K562 (cell line): ENCODE results near the gene CALM3. TPM values are rescaled to one million over a fixed set of nuclear protein-coding genes. Genes with fewer than 3 reads are reported as not detected.

Source experiments
- ATAC-seq: fragments of 200-7000 bp; cut with Tn5 transposase; 3 replicates; pipeline ENCODE4 v1.9.1; 2020; ENCODE audit warnings: moderate library complexity
- BruUV-seq: library from RNA; stranded (reverse); fragments of 400-500 nt; replicated peaks from 2 replicates; lab custom pipeline; 2021; lab: Mats Ljungman, UMichigan
- CTCF ChIA-PET: fragments of 300-600 bp; formaldehyde crosslinking; extraction: SDS; loops from one replicate; lab custom pipeline; 2021; ENCODE audit warnings: low intra/inter-chr PET ratio; lab: Yijun Ruan, JAX
- POLR2A ChIA-PET: fragments of 300-600, 350-650 bp; sonication (Branson Sonifier 250); formaldehyde crosslinking; extraction: SDS; loops from one replicate; lab custom pipeline; 2021; ENCODE audit warnings: antibody characterized with exemption, inconsistent platforms; lab: Yijun Ruan, JAX
- DNase-seq, 4 experiments: peaks; one replicate each; pipeline versions ENCODE4 v3.0.0 to v3.0.0-alpha.2; 2011 to 2018; ENCODE audit warnings: low spot score in 3 of 4, mixed read lengths in 3 of 4; ENCODE audit errors: extremely low read depth in 1 of 4
- FAIRE-seq: peaks from 2 replicates; lab custom pipeline; 2011; peaks lifted over from hg19 to GRCh38; lab: Jason Lieb, UNC
- H2AFZ ChIP-seq: 2 replicates; pipeline ENCODE4 v1.6.0; 2011; ENCODE audit warnings: low read depth, low read length, control low read depth, inconsistent platforms
- H3K27ac ChIP-seq: fragments of 200-600 bp; 3 replicates; pipeline ENCODE4 v1.8.0; 2011; ENCODE audit warnings: low read depth, mild to moderate bottlenecking, control low read depth, inconsistent platforms, low read length, moderate library complexity, mixed read lengths; ENCODE audit errors: extremely low read depth
- H3K27me3 ChIP-seq, 2 experiments: fragments of 300-600 bp in 1 of 2; 2 replicates in 1 of 2; 3 replicates in 1 of 2; pipeline versions ENCODE4 v1.6.0 to v1.8.0; 2011; ENCODE audit warnings: inconsistent platforms in 2 of 2, low read length in 2 of 2, mild to moderate bottlenecking in 1 of 2, mixed read lengths in 1 of 2, moderate library complexity in 1 of 2; ENCODE audit not compliant: control insufficient read depth in 2 of 2, insufficient read depth in 2 of 2
- H3K36me3 ChIP-seq: fragments of 300-600 bp; 3 replicates; pipeline ENCODE4 v1.8.0; 2011; ENCODE audit warnings: mild to moderate bottlenecking, low read length, inconsistent platforms; ENCODE audit not compliant: control insufficient read depth, insufficient read depth
- H3K4me1 ChIP-seq, 2 experiments: fragments of 200-600 bp in 1 of 2; replicated peaks in 1 of 2; 2 replicates in 1 of 2; 3 replicates in 1 of 2; pipeline versions ENCODE4 v1.5.1 to v1.8.0; 2011; ENCODE audit warnings: inconsistent platforms in 2 of 2, low read length in 2 of 2, mild to moderate bottlenecking in 1 of 2, mixed read lengths in 1 of 2, moderate library complexity in 1 of 2; ENCODE audit not compliant: control insufficient read depth in 2 of 2, insufficient read depth in 2 of 2
- H3K4me2 ChIP-seq: 2 replicates; pipeline ENCODE4 v1.6.1; 2011; ENCODE audit warnings: low read length, control low read depth, inconsistent platforms, mixed read lengths; ENCODE audit not compliant: insufficient read depth
- H3K4me3 ChIP-seq: fragments of 200-600 bp; sonication (generic), shearing (Covaris generic); 2 replicates; pipeline ENCODE4 v1.5.1; 2016; ENCODE audit warnings: control low read depth, inconsistent platforms
- H3K79me2 ChIP-seq: fragments of 200-600 bp; 3 replicates; pipeline ENCODE4 v1.8.0; 2011; ENCODE audit warnings: low read length, inconsistent platforms; ENCODE audit not compliant: control insufficient read depth, insufficient read depth
- H3K9ac ChIP-seq, 2 experiments: 2 replicates each; pipeline versions ENCODE4 v1.6.0 to v1.6.1; 2011; ENCODE audit warnings: low read depth in 2 of 2, low read length in 2 of 2, control low read depth in 1 of 2, inconsistent platforms in 1 of 2, mild to moderate bottlenecking in 1 of 2, mixed read lengths in 1 of 2; ENCODE audit not compliant: insufficient read depth in 1 of 2
- H3K9me1 ChIP-seq: one replicate; pipeline ENCODE4 v1.6.0; 2011; ENCODE audit warnings: inconsistent platforms, mild to moderate bottlenecking, low read length, moderate library complexity; ENCODE audit not compliant: control insufficient read depth, insufficient read depth
- H3K9me3 ChIP-seq: replicated peaks from 2 replicates; pipeline ENCODE4 v1.5.1; 2011; ENCODE audit warnings: low read depth, low read length, inconsistent platforms; ENCODE audit not compliant: control insufficient read depth, insufficient read depth
- H4K20me1 ChIP-seq: replicated peaks from 2 replicates; pipeline ENCODE4 v1.6.1; 2011; ENCODE audit warnings: low read length, inconsistent platforms, mixed read lengths; ENCODE audit not compliant: control insufficient read depth, insufficient read depth
- NCOA1 ChIP-seq: fragments of 450-650 bp; IDR thresholded peaks from 2 replicates; pipeline ENCODE4 v1.6.1; 2016; ENCODE audit warnings: low read depth
- RB1 ChIP-seq: fragments of 450-650 bp; IDR thresholded peaks from 2 replicates; pipeline ENCODE4 v1.6.1; 2017; ENCODE audit warnings: low read depth, mild to moderate bottlenecking
- RBBP5 ChIP-seq: fragments of 200-600 bp; sonication (generic); IDR thresholded peaks from 2 replicates; pipeline ENCODE4 v1.6.1; 2012; ENCODE audit warnings: borderline replicate concordance, mild to moderate bottlenecking, low read length, control low read depth, inconsistent platforms; ENCODE audit not compliant: insufficient read depth, poor library complexity, severe bottlenecking
- RBM15 ChIP-seq: fragments of 200-400 bp; formaldehyde crosslinking; IDR thresholded peaks from 2 replicates; pipeline ENCODE4 v1.6.1; 2018; ENCODE audit warnings: mild to moderate bottlenecking, low read length, moderate library complexity; ENCODE audit not compliant: insufficient read depth
- SIN3A ChIP-seq, 2 experiments: fragments of 150-350 bp in 1 of 2; IDR thresholded peaks; 2 replicates each; pipeline ENCODE4 v1.6.1; 2011 to 2016; ENCODE audit warnings: borderline replicate concordance in 2 of 2, low read depth in 2 of 2, low read length in 2 of 2, mild to moderate bottlenecking in 2 of 2, moderate library complexity in 2 of 2; ENCODE audit not compliant: control insufficient read depth in 1 of 2
- SMAD4 ChIP-seq: fragments of 250-450 bp; sonication (Bioruptor Pico); conservative IDR thresholded peaks from 2 replicates; pipeline ENCODE4 v1.8.0; 2021; ENCODE audit warnings: inconsistent platforms, mild to moderate bottlenecking, moderate library complexity
- SMARCE1 ChIP-seq: fragments of 450-650 bp; IDR thresholded peaks from 2 replicates; pipeline ENCODE4 v1.7.1; 2016; ENCODE audit warnings: mild to moderate bottlenecking
- ZBTB7A ChIP-seq: IDR thresholded peaks from 2 replicates; pipeline ENCODE4 v1.6.1; 2011; ENCODE audit warnings: low read depth, mild to moderate bottlenecking, low read length, moderate library complexity, borderline replicate concordance; ENCODE audit not compliant: control insufficient read depth
- ZNF318 ChIP-seq, 2 experiments: fragments of 450-650 bp; IDR thresholded peaks; 2 replicates each; pipeline ENCODE4 v1.6.1; 2016; ENCODE audit warnings: mild to moderate bottlenecking in 2 of 2, borderline replicate concordance in 1 of 2, low read depth in 1 of 2, moderate library complexity in 1 of 2
- ZNF668 ChIP-seq: fragments of 250-450 bp; sonication (Bioruptor Pico); IDR thresholded peaks from 2 replicates; pipeline ENCODE4 v1.8.0; 2022; ENCODE audit warnings: mild to moderate bottlenecking, inconsistent platforms
- WGBS: fragments of 100-300 bp; shearing (Covaris generic); methylation state at CpG from one replicate; pipeline ENCODE4 v1.1.6; 2016; ENCODE audit warnings: low coverage, mixed read lengths; ENCODE audit not compliant: insufficient coverage; ENCODE audit errors: missing lambda C conversion rate; 5-methylcytosine and 5-hydroxymethylcytosine counted together
- in situ Hi-C: fragments of 300-500 bp; cut with MboI; formaldehyde crosslinking; loops from 4 replicates; pipeline ENCODE4 v1.15.0; 2018; ENCODE audit warnings: inconsistent platforms, mixed read lengths
- intact Hi-C: fragments of 100-400 bp; cut with micrococcal nuclease; formaldehyde crosslinking; loops from 2 replicates; pipeline ENCODE4 v1.14.2; 2022
- polyA plus RNA-seq, 8 experiments: library from polyadenylated mRNA; depleted of rRNA in 4 of 8; stranded (reverse) in 5 of 8; unstranded in 3 of 8; fragments of >200 nt; fragmentation: Nextera tagmentation in 2 of 8; fragmentation: Illumina TruSeq in 1 of 8; extraction: Ambion mirVana in 2 of 8; extraction: Trizol in 1 of 8; gene quantifications; 2 replicates each; pipeline versions ENCODE4 v1.2.1 to v1.2.3, GENCODE V29; 2011 to 2014; ENCODE audit warnings: inconsistent platforms in 1 of 8, missing spikeins in 1 of 8
- total RNA-seq, 7 experiments: library from RNA; depleted of rRNA in 6 of 7; stranded (reverse); fragments of >200 nt in 6 of 7; fragmentation: Illumina TruSeq in 2 of 7; extraction: Trizol in 2 of 7; gene quantifications; 2 replicates each; pipeline versions ENCODE4 v1.2.1 to v1.2.3, GENCODE V29; 2011 to 2021; ENCODE audit warnings: low replicate concordance in 1 of 7

Gene CALM3
- total and polyA plus RNA-seq, 9 of the 15 experiments (the other 6 are each of a cell fraction or from before 2014, with no cell fraction given): 34.6 to 350 (median 156) TPM

GRCh38 chr19:46602392-46603194 lies 1.5 kb downstream of the CALM3 start:
- H3K4me1 ChIP-seq: peaks cover 15 to 46% of the 10 kb centered on the region in 2 experiments; a peak in 4 of 5 replicates
- DNase-seq (peak in 2 of 4 experiments; percentile 26 to 35), FAIRE-seq (no peak), ATAC-seq (peak; percentile 6)
- BruUV-seq: TSS peak; percentile 47
- no peak overlapping the region for H2AFZ ChIP-seq
- 16% methylated on average over 23 of the region's 23 CpGs for WGBS
- no peaks in the 10 kb centered on the region for H3K9me1 ChIP-seq
- H3K27ac ChIP-seq: peak overlapping the region; percentile 64
- H3K79me2 ChIP-seq: peaks cover 49% of the 10 kb centered on the region
- in situ Hi-C loops (no loop called here), intact Hi-C loops (no loop called here)
- H3K9me3 ChIP-seq: peaks cover 11% of the 10 kb centered on the region
- CTCF ChIA-PET: no interaction called here
- peak overlapping the region; percentile 99 to 100 for H3K9ac ChIP-seq
- H3K4me2 ChIP-seq: peak overlapping the region; percentile 76
- peaks cover 29% of the 10 kb centered on the region for H4K20me1 ChIP-seq
- POLR2A ChIA-PET: interaction anchor here (0.6 to 3.6 kb wide), 10 partner anchors 9 to 62 kb away, joined by 3 to 30 read pairs (median 4); partner anchors contain the start of gene DACT3
- H3K27me3 ChIP-seq: no peaks in the 10 kb centered on the region
- H3K4me3 ChIP-seq: peak overlapping the region; percentile 79
- H3K36me3 ChIP-seq: peaks cover 48% of the 10 kb centered on the region; the same call in 2 of the 3 replicates
- peak; percentile 13; the same call in 1 of the 2 replicates for TF ChIP-seq ZBTB7A
- TF ChIP-seq SIN3A (IDR thresholded peaks at IDR 0.05; ENCODE audit: borderline replicate concordance in 2 of 2, control insufficient read depth in 1 of 2, low read depth in 2 of 2, low read length in 2 of 2): peak in 1 of 2 experiments; percentile 2; a peak in 1 of 4 replicates
- no peak for TF ChIP-seq ZNF668 (CRISPR knock-in tag)
- TF ChIP-seq RBBP5: peak; percentile 47
- 0 out of 2 replicates have a peak, but pooled peaks have one; percentile 31 for TF ChIP-seq SMAD4 (CRISPR knock-in tag)
- TF ChIP-seq RBM15: no peak
- no peak for TF ChIP-seq RB1
- TF ChIP-seq SMARCE1: 0 out of 2 replicates have a peak, but pooled peaks have one; percentile 4
- no peak for TF ChIP-seq ZNF318 (IDR thresholded peaks at IDR 0.05; ENCODE audit: borderline replicate concordance in 1 of 2, low read depth in 1 of 2)
- no peak for TF ChIP-seq NCOA1
